ENCODE data around the gene PMF1. TPM values are rescaled to one million over a fixed set of nuclear protein-coding genes. Genes with fewer than 3 reads are reported as not detected.

The PMF1 gene
- total and polyA plus RNA-seq, 2 of the 13 experiments (the other 11 are each of a cell fraction or from before 2014, with no cell fraction given): 72.5 to 89.0 TPM

DNA sequence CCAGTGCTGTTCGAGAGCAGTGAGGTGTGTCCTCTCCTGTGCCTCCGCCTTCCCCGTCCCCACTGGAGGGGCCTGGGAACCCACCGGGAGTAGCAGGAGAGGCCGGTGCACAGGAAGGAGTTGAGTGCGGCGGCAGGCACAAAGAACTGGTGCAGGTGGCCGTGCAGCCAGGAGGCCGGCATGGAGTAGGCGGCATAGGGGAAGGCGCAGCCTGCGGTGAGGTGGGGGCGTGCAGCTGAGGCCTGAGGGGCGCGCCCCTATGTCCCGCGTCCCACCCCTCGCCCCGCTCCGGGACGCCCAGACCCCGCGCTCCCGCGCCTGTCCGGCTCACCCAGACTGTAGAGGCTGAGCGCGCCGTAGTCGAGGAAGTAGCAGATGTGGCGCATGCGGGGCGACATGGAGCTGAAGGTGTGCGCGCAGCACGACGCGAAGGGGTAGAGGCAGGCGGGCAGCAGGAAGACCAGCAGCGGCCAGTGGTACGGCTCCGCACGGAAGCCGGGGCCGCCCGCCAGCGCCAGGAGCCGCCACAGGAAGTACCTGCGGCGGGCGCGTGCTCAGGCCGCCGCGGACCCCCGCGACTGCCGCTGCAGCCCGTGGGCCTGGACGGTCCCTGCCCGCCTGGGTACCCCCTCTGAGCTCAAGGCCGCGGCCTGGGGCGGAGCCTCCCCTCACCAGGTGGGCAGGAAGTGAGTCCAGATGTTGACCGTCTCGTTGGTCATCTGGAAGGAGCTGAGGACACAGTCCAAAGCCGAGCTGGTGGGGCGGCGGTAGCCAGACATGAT is 32.8 kb downstream of the PMF1 start (continued):
- TF ChIP-seq ZNF180 (CRISPR knock-in tag; IDR thresholded peaks at IDR 0.05; ENCODE audit: borderline replicate concordance, low read depth) (no peak), HMG20B (CRISPR knock-in tag; conservative IDR thresholded peaks at IDR 0.05) (no peak), POLR2G (IDR thresholded peaks at IDR 0.05; ENCODE audit: low read depth, low read length) (no peak; the same call in 1 of the 2 replicates), HOXA9 (CRISPR knock-in tag; IDR thresholded peaks at IDR 0.05; ENCODE audit: borderline replicate concordance) (no peak), MTA1 (CRISPR knock-in tag; IDR thresholded peaks at IDR 0.05; ENCODE audit: borderline replicate concordance) (peak; percentile 50; the same call in 1 of the 2 replicates), NR2F6 (IDR thresholded peaks at IDR 0.05) (no peak), NR2F6 (CRISPR knock-in tag; IDR thresholded peaks at IDR 0.05) (no peak), ZNF766 (CRISPR knock-in tag; IDR thresholded peaks at IDR 0.05; ENCODE audit: borderline replicate concordance) (0 out of 2 replicates have a peak, but pooled peaks have one; percentile 68), MEIS1 (CRISPR knock-in tag; IDR thresholded peaks at IDR 0.05; ENCODE audit: borderline replicate concordance) (no peak), SIN3B (IDR thresholded peaks at IDR 0.05; ENCODE audit: low read length) (no peak), ZNF20 (CRISPR knock-in tag; IDR thresholded peaks at IDR 0.05) (no peak), TARDBP (CRISPR knock-in tag; IDR thresholded peaks at IDR 0.05) (no peak), FOSL1 (CRISPR knock-in tag; IDR thresholded peaks at IDR 0.05; ENCODE audit: borderline replicate concordance) (no peak), ZNF142 (CRISPR knock-in tag; IDR thresholded peaks at IDR 0.05) (0 out of 2 replicates have a peak, but pooled peaks have one; percentile 23), THAP11 (CRISPR knock-in tag; IDR thresholded peaks at IDR 0.05) (no peak), SRY (CRISPR knock-in tag; IDR thresholded peaks at IDR 0.05) (no peak)
- TF ChIP-seq, protein P1, sequence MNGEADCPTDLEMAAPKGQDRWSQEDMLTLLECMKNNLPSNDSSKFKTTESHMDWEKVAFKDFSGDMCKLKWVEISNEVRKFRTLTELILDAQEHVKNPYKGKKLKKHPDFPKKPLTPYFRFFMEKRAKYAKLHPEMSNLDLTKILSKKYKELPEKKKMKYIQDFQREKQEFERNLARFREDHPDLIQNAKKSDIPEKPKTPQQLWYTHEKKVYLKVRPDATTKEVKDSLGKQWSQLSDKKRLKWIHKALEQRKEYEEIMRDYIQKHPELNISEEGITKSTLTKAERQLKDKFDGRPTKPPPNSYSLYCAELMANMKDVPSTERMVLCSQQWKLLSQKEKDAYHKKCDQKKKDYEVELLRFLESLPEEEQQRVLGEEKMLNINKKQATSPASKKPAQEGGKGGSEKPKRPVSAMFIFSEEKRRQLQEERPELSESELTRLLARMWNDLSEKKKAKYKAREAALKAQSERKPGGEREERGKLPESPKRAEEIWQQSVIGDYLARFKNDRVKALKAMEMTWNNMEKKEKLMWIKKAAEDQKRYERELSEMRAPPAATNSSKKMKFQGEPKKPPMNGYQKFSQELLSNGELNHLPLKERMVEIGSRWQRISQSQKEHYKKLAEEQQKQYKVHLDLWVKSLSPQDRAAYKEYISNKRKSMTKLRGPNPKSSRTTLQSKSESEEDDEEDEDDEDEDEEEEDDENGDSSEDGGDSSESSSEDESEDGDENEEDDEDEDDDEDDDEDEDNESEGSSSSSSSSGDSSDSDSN (CRISPR knock-in tag; IDR thresholded peaks at IDR 0.05): peak; percentile 80; the same call in 1 of the 2 replicates
- TF ChIP-seq, protein P2, sequence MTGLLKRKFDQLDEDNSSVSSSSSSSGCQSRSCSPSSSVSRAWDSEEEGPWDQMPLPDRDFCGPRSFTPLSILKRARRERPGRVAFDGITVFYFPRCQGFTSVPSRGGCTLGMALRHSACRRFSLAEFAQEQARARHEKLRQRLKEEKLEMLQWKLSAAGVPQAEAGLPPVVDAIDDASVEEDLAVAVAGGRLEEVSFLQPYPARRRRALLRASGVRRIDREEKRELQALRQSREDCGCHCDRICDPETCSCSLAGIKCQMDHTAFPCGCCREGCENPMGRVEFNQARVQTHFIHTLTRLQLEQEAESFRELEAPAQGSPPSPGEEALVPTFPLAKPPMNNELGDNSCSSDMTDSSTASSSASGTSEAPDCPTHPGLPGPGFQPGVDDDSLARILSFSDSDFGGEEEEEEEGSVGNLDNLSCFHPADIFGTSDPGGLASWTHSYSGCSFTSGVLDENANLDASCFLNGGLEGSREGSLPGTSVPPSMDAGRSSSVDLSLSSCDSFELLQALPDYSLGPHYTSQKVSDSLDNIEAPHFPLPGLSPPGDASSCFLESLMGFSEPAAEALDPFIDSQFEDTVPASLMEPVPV (CRISPR knock-in tag; IDR thresholded peaks at IDR 0.05): no peak
- TF ChIP-seq, protein P3, sequence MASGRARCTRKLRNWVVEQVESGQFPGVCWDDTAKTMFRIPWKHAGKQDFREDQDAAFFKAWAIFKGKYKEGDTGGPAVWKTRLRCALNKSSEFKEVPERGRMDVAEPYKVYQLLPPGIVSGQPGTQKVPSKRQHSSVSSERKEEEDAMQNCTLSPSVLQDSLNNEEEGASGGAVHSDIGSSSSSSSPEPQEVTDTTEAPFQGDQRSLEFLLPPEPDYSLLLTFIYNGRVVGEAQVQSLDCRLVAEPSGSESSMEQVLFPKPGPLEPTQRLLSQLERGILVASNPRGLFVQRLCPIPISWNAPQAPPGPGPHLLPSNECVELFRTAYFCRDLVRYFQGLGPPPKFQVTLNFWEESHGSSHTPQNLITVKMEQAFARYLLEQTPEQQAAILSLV (CRISPR knock-in tag; IDR thresholded peaks at IDR 0.05; ENCODE audit: borderline replicate concordance): peak; percentile 81; the same call in 1 of the 2 replicates

All from HepG2 (cell line).